ENCODE measurements around the gene ANAPC4. TPM values are rescaled to one million over a fixed set of nuclear protein-coding genes. Genes with fewer than 3 reads are reported as not detected.

ANAPC4 gene
- total and polyA plus RNA-seq, 2 of the 13 experiments (the other 11 are each of a cell fraction or from before 2014, with no cell fraction given) = 14.5 to 30.2 TPM

- no peaks in the 10 kb centered on the region for H3K79me2 ChIP-seq (ENCODE audit: insufficient read depth, low read length)
- FAIRE-seq = no peak
- CTCF ChIA-PET (ENCODE audit: low intra/inter-chr PET ratio, low total read pairs) = no interaction called here
- no peaks in the 10 kb centered on the region for H3K4me1 ChIP-seq (ENCODE audit: insufficient read depth, low read length)
- intact Hi-C loops (cut with micrococcal nuclease; ENCODE audit: unreplicated experiment) (no loop called here), in situ Hi-C loops (cut with HindIII; ENCODE audit: extremely low pct_ligation_motif_present, low pct_unique_long_range_greater_than_20kb) (no loop called here)
- POLR2A ChIA-PET = no interaction called here
- H2AFZ ChIP-seq (ENCODE audit: low read length) = no peak overlapping the region
- H3K9me3 ChIP-seq (ENCODE audit: low read length) = no peaks in the 10 kb centered on the region
- H3K27ac ChIP-seq (ENCODE audit: extremely low read length, insufficient read depth, low read length) = no peak overlapping the region
- no peaks in the 10 kb centered on the region for H4K20me1 ChIP-seq (ENCODE audit: insufficient read depth, low read length)
- 0% methylated on average over 1 of the region's 1 CpG for WGBS (ENCODE audit: low lambda C conversion rate)
- H3K4me2 ChIP-seq (ENCODE audit: low read depth, low read length) = no peak overlapping the region
- H3K27me3 ChIP-seq (ENCODE audit: control insufficient read depth in 1 of 2, insufficient read depth in 2 of 2, low read length in 2 of 2) = no peaks in the 10 kb centered on the region; a peak in 1 of 5 replicates
- BruUV-seq (replicated peaks) = no TSS peak
- no peak overlapping the region for H3K9ac ChIP-seq (ENCODE audit: insufficient read depth, low read depth, low read length)
- TF ChIP-seq NCOA5 (CRISPR knock-in tag; IDR thresholded peaks at IDR 0.05) (no peak), HNF4A (CRISPR knock-in tag; IDR thresholded peaks at IDR 0.05) (no peak), ZNF646 (CRISPR knock-in tag; IDR thresholded peaks at IDR 0.05) (no peak), ZNF567 (CRISPR knock-in tag; IDR thresholded peaks at IDR 0.05; ENCODE audit: borderline replicate concordance) (no peak), HDAC1 (CRISPR knock-in tag; IDR thresholded peaks at IDR 0.05) (no peak), RFXAP (CRISPR knock-in tag; IDR thresholded peaks at IDR 0.05; ENCODE audit: borderline replicate concordance) (no peak), ZFX (CRISPR knock-in tag; IDR thresholded peaks at IDR 0.05; ENCODE audit: low read depth) (no peak), ZNF333 (CRISPR knock-in tag; IDR thresholded peaks at IDR 0.05; ENCODE audit: borderline replicate concordance) (no peak), MEIS2 (CRISPR knock-in tag; IDR thresholded peaks at IDR 0.05) (no peak), ZNF44 (CRISPR knock-in tag; IDR thresholded peaks at IDR 0.05) (no peak), GATAD2A (CRISPR knock-in tag; IDR thresholded peaks at IDR 0.05) (no peak), HIVEP1 (CRISPR knock-in tag; IDR thresholded peaks at IDR 0.05) (no peak), ZNF232 (CRISPR knock-in tag; IDR thresholded peaks at IDR 0.05; ENCODE audit: borderline replicate concordance) (no peak)
- no peaks in the 10 kb centered on the region for H3K36me3 ChIP-seq (replicated peaks in 1 of 2; ENCODE audit: control insufficient read depth in 1 of 2, insufficient read depth in 2 of 2, low read length in 2 of 2)
- H3K4me3 ChIP-seq (replicated peaks in 1 of 3; ENCODE audit: insufficient read depth in 1 of 3, low read depth in 2 of 3, low read length in 3 of 3) = no peak overlapping the region
- ATAC-seq = no peak
- DNase-seq (ENCODE audit: low spot score) = no peak
Measured at GRCh38 chr4:25454476-25454875, 77.4 kb downstream of the ANAPC4 start.
